Measurements from ENCODE around the gene CCDC178.

DNA sequence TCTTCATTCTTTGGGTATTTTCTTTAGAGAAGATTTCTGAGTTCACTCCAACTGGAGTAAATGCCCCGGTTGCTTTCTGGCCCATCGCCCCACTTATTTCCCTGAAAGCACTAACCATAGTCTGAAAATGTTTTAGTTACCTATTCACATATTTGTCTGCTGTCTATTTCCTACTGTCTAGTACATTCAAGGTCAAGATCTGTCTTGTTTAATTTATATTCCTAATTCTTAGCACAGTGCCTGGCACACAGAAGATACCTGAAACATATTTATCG is 533.3 kb downstream of the CCDC178 start:
- TF ChIP-seq, protein P1, sequence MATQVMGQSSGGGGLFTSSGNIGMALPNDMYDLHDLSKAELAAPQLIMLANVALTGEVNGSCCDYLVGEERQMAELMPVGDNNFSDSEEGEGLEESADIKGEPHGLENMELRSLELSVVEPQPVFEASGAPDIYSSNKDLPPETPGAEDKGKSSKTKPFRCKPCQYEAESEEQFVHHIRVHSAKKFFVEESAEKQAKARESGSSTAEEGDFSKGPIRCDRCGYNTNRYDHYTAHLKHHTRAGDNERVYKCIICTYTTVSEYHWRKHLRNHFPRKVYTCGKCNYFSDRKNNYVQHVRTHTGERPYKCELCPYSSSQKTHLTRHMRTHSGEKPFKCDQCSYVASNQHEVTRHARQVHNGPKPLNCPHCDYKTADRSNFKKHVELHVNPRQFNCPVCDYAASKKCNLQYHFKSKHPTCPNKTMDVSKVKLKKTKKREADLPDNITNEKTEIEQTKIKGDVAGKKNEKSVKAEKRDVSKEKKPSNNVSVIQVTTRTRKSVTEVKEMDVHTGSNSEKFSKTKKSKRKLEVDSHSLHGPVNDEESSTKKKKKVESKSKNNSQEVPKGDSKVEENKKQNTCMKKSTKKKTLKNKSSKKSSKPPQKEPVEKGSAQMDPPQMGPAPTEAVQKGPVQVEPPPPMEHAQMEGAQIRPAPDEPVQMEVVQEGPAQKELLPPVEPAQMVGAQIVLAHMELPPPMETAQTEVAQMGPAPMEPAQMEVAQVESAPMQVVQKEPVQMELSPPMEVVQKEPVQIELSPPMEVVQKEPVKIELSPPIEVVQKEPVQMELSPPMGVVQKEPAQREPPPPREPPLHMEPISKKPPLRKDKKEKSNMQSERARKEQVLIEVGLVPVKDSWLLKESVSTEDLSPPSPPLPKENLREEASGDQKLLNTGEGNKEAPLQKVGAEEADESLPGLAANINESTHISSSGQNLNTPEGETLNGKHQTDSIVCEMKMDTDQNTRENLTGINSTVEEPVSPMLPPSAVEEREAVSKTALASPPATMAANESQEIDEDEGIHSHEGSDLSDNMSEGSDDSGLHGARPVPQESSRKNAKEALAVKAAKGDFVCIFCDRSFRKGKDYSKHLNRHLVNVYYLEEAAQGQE (IDR thresholded peaks at IDR 0.05; ENCODE audit: borderline replicate concordance): no peak
- TF ChIP-seq, protein P2, sequence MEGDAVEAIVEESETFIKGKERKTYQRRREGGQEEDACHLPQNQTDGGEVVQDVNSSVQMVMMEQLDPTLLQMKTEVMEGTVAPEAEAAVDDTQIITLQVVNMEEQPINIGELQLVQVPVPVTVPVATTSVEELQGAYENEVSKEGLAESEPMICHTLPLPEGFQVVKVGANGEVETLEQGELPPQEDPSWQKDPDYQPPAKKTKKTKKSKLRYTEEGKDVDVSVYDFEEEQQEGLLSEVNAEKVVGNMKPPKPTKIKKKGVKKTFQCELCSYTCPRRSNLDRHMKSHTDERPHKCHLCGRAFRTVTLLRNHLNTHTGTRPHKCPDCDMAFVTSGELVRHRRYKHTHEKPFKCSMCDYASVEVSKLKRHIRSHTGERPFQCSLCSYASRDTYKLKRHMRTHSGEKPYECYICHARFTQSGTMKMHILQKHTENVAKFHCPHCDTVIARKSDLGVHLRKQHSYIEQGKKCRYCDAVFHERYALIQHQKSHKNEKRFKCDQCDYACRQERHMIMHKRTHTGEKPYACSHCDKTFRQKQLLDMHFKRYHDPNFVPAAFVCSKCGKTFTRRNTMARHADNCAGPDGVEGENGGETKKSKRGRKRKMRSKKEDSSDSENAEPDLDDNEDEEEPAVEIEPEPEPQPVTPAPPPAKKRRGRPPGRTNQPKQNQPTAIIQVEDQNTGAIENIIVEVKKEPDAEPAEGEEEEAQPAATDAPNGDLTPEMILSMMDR (IDR thresholded peaks at IDR 0.05; ENCODE audit: poor library complexity, severe bottlenecking): no peak
- TF ChIP-seq EP300 (conservative IDR thresholded peaks at IDR 0.05; ENCODE audit: poor library complexity, severe bottlenecking): no peak
- TF ChIP-seq POLR2AphosphoS5 (IDR thresholded peaks at IDR 0.05): no peak
- no peak for TF ChIP-seq RAD21 (conservative IDR thresholded peaks at IDR 0.05)
